Type B pancreatic cell (in vitro differentiated cells): ENCODE data around the gene ADAM12. TPM values are rescaled to one million over a fixed set of nuclear protein-coding genes. Genes with fewer than 3 reads are reported as not detected.
"Not testable (repeated sequence)": the region's sequence is repeated elsewhere in the genome, so short reads cannot be mapped to it uniquely, and the experiment has no call there.

Experiments
- DNase-seq: peaks from one replicate; pipeline ENCODE4 v3.0.0; 2021; ENCODE audit warnings: mixed read lengths; ENCODE audit not compliant: unreplicated experiment; ENCODE audit errors: extremely low spot score
- H3K27ac Mint-ChIP-seq: 2 replicates; pipeline ENCODE4 v1.8.0; 2021; ENCODE audit warnings: mild to moderate bottlenecking, mixed read lengths
- H3K27me3 Mint-ChIP-seq: 2 replicates; pipeline ENCODE4 v1.8.0; 2021; ENCODE audit warnings: mixed read lengths
- H3K36me3 Mint-ChIP-seq: 2 replicates; pipeline ENCODE4 v1.8.0; 2021; ENCODE audit warnings: mixed read lengths
- H3K4me1 Mint-ChIP-seq: one replicate; pipeline ENCODE4 v1.8.0; 2021; ENCODE audit warnings: mixed read lengths; ENCODE audit not compliant: unreplicated experiment
- H3K4me3 Mint-ChIP-seq: 2 replicates; pipeline ENCODE4 v1.8.0; 2021; ENCODE audit warnings: mild to moderate bottlenecking, mixed read lengths
- H3K9me3 Mint-ChIP-seq: 2 replicates; pipeline ENCODE4 v1.8.0; 2021; ENCODE audit warnings: mixed read lengths
- CTCF ChIP-seq: fragments of 200-600 bp; sonication (generic); conservative IDR thresholded peaks from 2 replicates; pipeline ENCODE4 v1.5.0; 2021; ENCODE audit warnings: antibody characterized with exemption, mild to moderate bottlenecking
- total RNA-seq: library from RNA; stranded (reverse); gene quantifications from 2 replicates; pipeline ENCODE4 v1.2.1, GENCODE V29; 2021; ENCODE audit warnings: low replicate concordance

The ADAM12 gene
- total RNA-seq, 1 donor from 2014 or later = 31.6 TPM

GRCh38 chr10:126390324-126390723, 2.0 kb upstream of the ADAM12 start:
- H3K4me3 Mint-ChIP-seq = peak overlapping the region; percentile 71
- peaks cover 60% of the 10 kb centered on the region for H3K27me3 Mint-ChIP-seq
- H3K9me3 Mint-ChIP-seq = peaks cover 13% of the 10 kb centered on the region
- no peak for DNase-seq
- no peak for TF ChIP-seq CTCF
- H3K27ac Mint-ChIP-seq = peak overlapping the region; percentile 6
- H3K4me1 Mint-ChIP-seq = peaks cover 29% of the 10 kb centered on the region
- peaks cover 6% of the 10 kb centered on the region for H3K36me3 Mint-ChIP-seq

GRCh38 chr10:126387041-126387921, 996 bp downstream of the ADAM12 start:
- Mint-ChIP-seq H3K36me3 (peaks cover 9% of the 10 kb centered on the region), H3K27ac (peak overlapping the region; percentile 73), H3K9me3 (peaks cover 14% of the 10 kb centered on the region), H3K4me3 (peak overlapping the region; percentile 94), H3K4me1 (peaks cover 25% of the 10 kb centered on the region), H3K27me3 (peaks cover 67% of the 10 kb centered on the region)
- peak; percentile 95 for TF ChIP-seq CTCF
- peak; percentile 80 for DNase-seq

GRCh38 chr10:126384269-126384873, 3.9 kb downstream of the ADAM12 start:
- Mint-ChIP-seq H3K4me1 (peaks cover 11% of the 10 kb centered on the region), H3K27me3 (peaks cover 42% of the 10 kb centered on the region), H3K4me3 (no peak overlapping the region), H3K36me3 (peaks cover 9% of the 10 kb centered on the region), H3K9me3 (peaks cover 5% of the 10 kb centered on the region), H3K27ac (no peak overlapping the region)
- no peak for TF ChIP-seq CTCF
- no peak for DNase-seq

GRCh38 chr10:126380352-126381076, 7.8 kb downstream of the ADAM12 start:
- Mint-ChIP-seq H3K27ac (peak overlapping the region; percentile 87), H3K27me3 (peaks cover 13% of the 10 kb centered on the region), H3K9me3 (peaks cover 5% of the 10 kb centered on the region), H3K4me1 (no peaks in the 10 kb centered on the region), H3K36me3 (peaks cover 3% of the 10 kb centered on the region), H3K4me3 (peak overlapping the region; percentile 23)
- TF ChIP-seq CTCF = no peak
- no peak for DNase-seq

GRCh38 chr10:126379166-126379565, 9.1 kb downstream of the ADAM12 start:
- H3K4me1 Mint-ChIP-seq, H3K27ac Mint-ChIP-seq, H3K27me3 Mint-ChIP-seq, H3K4me3 Mint-ChIP-seq, H3K36me3 Mint-ChIP-seq, DNase-seq: not testable (repeated sequence)
- H3K9me3 Mint-ChIP-seq = peaks cover 11% of the 10 kb centered on the region
